Ectodermal cell (in vitro differentiated cells): Measurements from ENCODE around the gene C5orf63.

ENCODE experiments used
- H3K27ac ChIP-seq: 2 replicates; pipeline ENCODE4 v1.7.0; 2013; ENCODE audit warnings: mild to moderate bottlenecking, low read depth, low read length; ENCODE audit not compliant: insufficient read depth, poor library complexity, severe bottlenecking
- H3K27me3 ChIP-seq: 2 replicates; pipeline ENCODE4 v1.7.0; 2013; ENCODE audit warnings: mild to moderate bottlenecking, low read length; ENCODE audit not compliant: insufficient read depth, control insufficient read depth, poor library complexity, severe bottlenecking
- H3K36me3 ChIP-seq: one replicate; pipeline ENCODE4 v1.7.0; 2013; ENCODE audit warnings: low read length; ENCODE audit not compliant: control insufficient read depth, insufficient read depth
- H3K4me1 ChIP-seq: one replicate; pipeline ENCODE4 v1.7.0; 2013; ENCODE audit warnings: low read length; ENCODE audit not compliant: control insufficient read depth, insufficient read depth
- H3K4me3 ChIP-seq: 2 replicates; pipeline ENCODE4 v1.7.0; 2013; ENCODE audit warnings: low read depth, low read length, control low read depth; ENCODE audit not compliant: insufficient read depth
- H3K9me3 ChIP-seq: 2 replicates; pipeline ENCODE4 v1.7.0; 2013; ENCODE audit warnings: mild to moderate bottlenecking, low read length, moderate library complexity; ENCODE audit not compliant: control insufficient read depth
- WGBS, 2 experiments: methylation state at CpG; one replicate each; pipeline ENCODE4 v1.1.7; 2013; ENCODE audit warnings: missing lambda C conversion rate in 2 of 2; 5-methylcytosine and 5-hydroxymethylcytosine counted together

The C5orf63 gene

GRCh38 chr5:127001621-127002296, 71.5 kb downstream of the C5orf63 start:
- Histone ChIP-seq H3K9me3 (no peaks in the 10 kb centered on the region), H3K4me1 (peaks cover 5% of the 10 kb centered on the region), H3K36me3 (no peaks in the 10 kb centered on the region), H3K4me3 (no peak overlapping the region), H3K27me3 (no peaks in the 10 kb centered on the region), H3K27ac (no peak overlapping the region)
- 93% methylated on average over 4 of the region's 4 CpGs for WGBS, 2 experiments
